HG02610 (cell line): Measurements from ENCODE around the gene PRSS36.
"Not testable (repeated sequence)": the region's sequence is repeated elsewhere in the genome, so short reads cannot be mapped to it uniquely, and the experiment has no call there.

ENCODE experiments used
- ATAC-seq: cut with Tn5 transposase; IDR thresholded peaks from one replicate; pipeline ENCODE4 v1.9.1; 2021; ENCODE audit warnings: mild to moderate bottlenecking, moderate library complexity; ENCODE audit not compliant: unreplicated experiment

The PRSS36 gene

GRCh38 chr16:31106509-31107464 lies 43.1 kb downstream of the PRSS36 start:
- ATAC-seq, result no peak

GRCh38 chr16:31105677-31106213 lies 44.1 kb downstream of the PRSS36 start:
- peak; percentile 39 for ATAC-seq

- not testable (repeated sequence) for ATAC-seq
Observed at GRCh38 chr16:31100876-31101641, 48.8 kb downstream of the PRSS36 start.

- no peak for ATAC-seq
Observed at GRCh38 chr16:31099860-31100638, 49.8 kb downstream of the PRSS36 start.

GRCh38 chr16:31094424-31095120 lies 55.3 kb downstream of the PRSS36 start, which contains the start of gene VKORC1:
Gene VKORC1, minus strand, starts transcription at chr16:31094797. Its CDS starts 68 bp downstream, at chr16:31094729.
- ATAC-seq, result peak; percentile 81

- no peak for ATAC-seq
Observed at GRCh38 chr16:31094088-31094423, 55.8 kb downstream of the PRSS36 start.

- no peak for ATAC-seq
Observed at GRCh38 chr16:31093132-31093703, 56.6 kb downstream of the PRSS36 start.

GRCh38 chr16:31092330-31092729 lies 57.5 kb downstream of the PRSS36 start:
- ATAC-seq, result no peak

GRCh38 chr16:31090540-31090939 lies 59.3 kb downstream of the PRSS36 start:
- no peak for ATAC-seq

- no peak for ATAC-seq
Observed at GRCh38 chr16:31089199-31089598, 60.7 kb downstream of the PRSS36 start.
